Measurements from ENCODE around the gene MERTK. TPM values are rescaled to one million over a fixed set of nuclear protein-coding genes. Genes with fewer than 3 reads are reported as not detected.
"Not testable (repeated sequence)": the region's sequence is repeated elsewhere in the genome, so short reads cannot be mapped to it uniquely, and the experiment has no call there.

Gene MERTK
- polyA plus RNA-seq, 1 of the 3 experiments (the other 2 are of a cell fraction) = 9.6 TPM

DNA sequence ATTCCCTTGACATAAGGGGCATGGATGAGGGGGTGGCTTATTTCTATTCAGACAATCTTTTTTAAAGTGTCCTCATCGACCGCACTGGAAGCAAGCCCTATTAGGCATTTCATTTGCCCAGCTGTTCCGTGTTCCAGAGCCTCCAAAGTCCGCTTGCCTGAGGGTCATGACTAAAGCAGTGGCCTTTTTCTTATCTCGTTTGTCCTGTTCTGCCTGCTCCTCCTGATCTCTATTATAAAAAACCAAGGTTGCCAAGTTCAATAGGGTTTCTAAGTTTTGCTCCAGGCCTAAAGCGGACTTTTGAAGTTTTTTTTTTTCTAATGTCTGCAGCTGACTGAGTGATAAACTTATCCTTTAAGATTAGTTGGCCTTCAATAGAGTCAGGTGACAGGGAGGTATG lies 143.1 kb downstream of the MERTK start:
- H3K27me3 ChIP-seq (ENCODE audit: insufficient read depth); H4K20me1 ChIP-seq (ENCODE audit: insufficient read depth); H3K36me3 ChIP-seq (replicated peaks in 1 of 2; ENCODE audit: control insufficient read depth in 1 of 2, insufficient read depth in 2 of 2, low read length in 1 of 2); POLR2A ChIA-PET; H3K4me3 ChIP-seq (ENCODE audit: low read depth in 2 of 2, low read length in 1 of 2); H3K9me3 ChIP-seq; H3K4me2 ChIP-seq; H2AFZ ChIP-seq (ENCODE audit: low read depth); H3K9ac ChIP-seq; H3K79me2 ChIP-seq (ENCODE audit: insufficient read depth); H3K9me2 ChIP-seq; H3K27ac ChIP-seq (ENCODE audit: low read depth in 2 of 2, low read length in 1 of 2); DNase-seq; H3K4me1 ChIP-seq (ENCODE audit: control insufficient read depth in 1 of 2, insufficient read depth in 2 of 2, low read depth in 1 of 2, low read length in 1 of 2); H3F3A ChIP-seq (replicated peaks; ENCODE audit: insufficient read depth): not testable (repeated sequence)
- CTCF ChIA-PET = interaction anchor here (1.1 to 1.2 kb wide), 2 partner anchors 11 to 154 kb away, joined by 3 to 5 read pairs; no protein-coding TSS in a partner anchor
- WGBS (ENCODE audit: low lambda C conversion rate) = 82% methylated on average over 6 of the region's 6 CpGs

DNA sequence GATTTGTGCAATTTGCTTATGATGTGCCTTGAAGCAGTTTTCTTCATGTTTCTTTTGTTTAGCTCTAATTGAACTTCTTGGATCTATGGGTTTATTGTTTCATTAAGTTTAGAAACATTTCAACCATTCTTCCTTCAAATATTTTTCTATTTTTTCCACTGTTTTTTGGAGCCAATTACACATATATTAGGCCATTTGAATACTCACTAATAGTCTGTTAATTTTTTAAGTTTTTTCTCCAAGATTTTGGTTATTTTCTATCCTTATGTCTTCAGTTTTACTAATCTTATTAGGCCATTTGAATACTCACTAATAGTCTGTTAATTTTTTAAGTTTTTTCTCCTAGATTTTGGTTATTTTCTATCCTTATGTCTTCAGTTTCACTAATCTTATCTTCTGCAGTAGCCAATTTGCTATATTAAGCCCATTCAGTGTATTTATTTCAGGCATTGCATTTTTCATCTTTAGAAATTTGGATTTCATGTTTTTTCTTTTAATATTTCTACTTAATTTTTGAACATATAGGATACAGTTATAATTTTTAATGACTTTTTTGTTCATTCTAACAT lies 147.1 kb downstream of the MERTK start:
- H3K4me2 ChIP-seq = no peak overlapping the region
- no peak for DNase-seq
- H3K9ac ChIP-seq = no peak overlapping the region
- no peaks in the 10 kb centered on the region for H4K20me1 ChIP-seq (ENCODE audit: insufficient read depth)
- H2AFZ ChIP-seq (ENCODE audit: low read depth) = no peak overlapping the region
- H3K27me3 ChIP-seq (ENCODE audit: insufficient read depth) = no peaks in the 10 kb centered on the region
- ChIA-PET POLR2A (no interaction called here), CTCF (interaction anchor here (1.5 to 2.3 kb wide), 2 partner anchors 148 to 158 kb away, joined by 3 to 11 read pairs; no protein-coding TSS in a partner anchor)
- H3K27ac ChIP-seq (ENCODE audit: low read depth in 2 of 2, low read length in 1 of 2) = no peak overlapping the region
- no peak for TF ChIP-seq FOXM1 (IDR thresholded peaks at IDR 0.05; ENCODE audit: low read depth)
- no peak for TF ChIP-seq GATA2 (CRISPR knock-in tag; IDR thresholded peaks at IDR 0.05)
- no peak for TF ChIP-seq TCF12 (IDR thresholded peaks at IDR 0.05)
- TF ChIP-seq RCOR1 (IDR thresholded peaks at IDR 0.05; ENCODE audit: low read length) = no peak
- TF ChIP-seq CHD2 (IDR thresholded peaks at IDR 0.05; ENCODE audit: low read length, partially characterized antibody) = no peak
- no peak for TF ChIP-seq EZH2phosphoT487 (IDR thresholded peaks at IDR 0.05; ENCODE audit: borderline replicate concordance, low read depth)
- TF ChIP-seq, protein P1, sequence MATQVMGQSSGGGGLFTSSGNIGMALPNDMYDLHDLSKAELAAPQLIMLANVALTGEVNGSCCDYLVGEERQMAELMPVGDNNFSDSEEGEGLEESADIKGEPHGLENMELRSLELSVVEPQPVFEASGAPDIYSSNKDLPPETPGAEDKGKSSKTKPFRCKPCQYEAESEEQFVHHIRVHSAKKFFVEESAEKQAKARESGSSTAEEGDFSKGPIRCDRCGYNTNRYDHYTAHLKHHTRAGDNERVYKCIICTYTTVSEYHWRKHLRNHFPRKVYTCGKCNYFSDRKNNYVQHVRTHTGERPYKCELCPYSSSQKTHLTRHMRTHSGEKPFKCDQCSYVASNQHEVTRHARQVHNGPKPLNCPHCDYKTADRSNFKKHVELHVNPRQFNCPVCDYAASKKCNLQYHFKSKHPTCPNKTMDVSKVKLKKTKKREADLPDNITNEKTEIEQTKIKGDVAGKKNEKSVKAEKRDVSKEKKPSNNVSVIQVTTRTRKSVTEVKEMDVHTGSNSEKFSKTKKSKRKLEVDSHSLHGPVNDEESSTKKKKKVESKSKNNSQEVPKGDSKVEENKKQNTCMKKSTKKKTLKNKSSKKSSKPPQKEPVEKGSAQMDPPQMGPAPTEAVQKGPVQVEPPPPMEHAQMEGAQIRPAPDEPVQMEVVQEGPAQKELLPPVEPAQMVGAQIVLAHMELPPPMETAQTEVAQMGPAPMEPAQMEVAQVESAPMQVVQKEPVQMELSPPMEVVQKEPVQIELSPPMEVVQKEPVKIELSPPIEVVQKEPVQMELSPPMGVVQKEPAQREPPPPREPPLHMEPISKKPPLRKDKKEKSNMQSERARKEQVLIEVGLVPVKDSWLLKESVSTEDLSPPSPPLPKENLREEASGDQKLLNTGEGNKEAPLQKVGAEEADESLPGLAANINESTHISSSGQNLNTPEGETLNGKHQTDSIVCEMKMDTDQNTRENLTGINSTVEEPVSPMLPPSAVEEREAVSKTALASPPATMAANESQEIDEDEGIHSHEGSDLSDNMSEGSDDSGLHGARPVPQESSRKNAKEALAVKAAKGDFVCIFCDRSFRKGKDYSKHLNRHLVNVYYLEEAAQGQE (IDR thresholded peaks at IDR 0.05; ENCODE audit: low read depth, low read length) = no peak
- TF ChIP-seq EP300 (IDR thresholded peaks at IDR 0.05; ENCODE audit: borderline replicate concordance in 1 of 2, low read depth in 1 of 2, low read length in 1 of 2) = no peak
- no peak for TF ChIP-seq JUND (IDR thresholded peaks at IDR 0.05)
- no peak for TF ChIP-seq MAX (IDR thresholded peaks at IDR 0.05; ENCODE audit: low read depth)
- TF ChIP-seq SIN3A (IDR thresholded peaks at IDR 0.05; ENCODE audit: borderline replicate concordance, low read depth, low read length) = no peak
- TF ChIP-seq MXI1 (IDR thresholded peaks at IDR 0.05; ENCODE audit: low read depth, low read length) = no peak
- no peak for TF ChIP-seq MEF2A (IDR thresholded peaks at IDR 0.05; ENCODE audit: borderline replicate concordance, low read depth)
- TF ChIP-seq TEAD4 (IDR thresholded peaks at IDR 0.05; ENCODE audit: borderline replicate concordance, insufficient read depth) = no peak
- TF ChIP-seq YY1 (IDR thresholded peaks at IDR 0.05; ENCODE audit: low read depth) = no peak
- TF ChIP-seq USF2 (IDR thresholded peaks at IDR 0.05; ENCODE audit: borderline replicate concordance, low read depth, low read length) = no peak
- no peak for TF ChIP-seq NRF1 (IDR thresholded peaks at IDR 0.05; ENCODE audit: low read depth, low read length)
- no peaks in the 10 kb centered on the region for H3K36me3 ChIP-seq (replicated peaks in 1 of 2; ENCODE audit: control insufficient read depth in 1 of 2, insufficient read depth in 2 of 2, low read length in 1 of 2)
- no peaks in the 10 kb centered on the region for H3F3A ChIP-seq (replicated peaks; ENCODE audit: insufficient read depth)
- no peaks in the 10 kb centered on the region for H3K9me2 ChIP-seq
- H3K4me1 ChIP-seq (ENCODE audit: control insufficient read depth in 1 of 2, insufficient read depth in 2 of 2, low read depth in 1 of 2, low read length in 1 of 2) = peaks cover 0 to 6% of the 10 kb centered on the region in 2 experiments; a peak in 1 of 4 replicates
- H3K79me2 ChIP-seq (ENCODE audit: insufficient read depth) = no peaks in the 10 kb centered on the region
- H3K4me3 ChIP-seq (ENCODE audit: low read depth in 2 of 2, low read length in 1 of 2) = no peak overlapping the region
- H3K9me3 ChIP-seq = peaks cover 8% of the 10 kb centered on the region; the same call in 1 of the 2 replicates

Measured in SK-N-SH (cell line).